GM23338 (cell line): ENCODE measurements around the gene EPHA3. TPM values are rescaled to one million over a fixed set of nuclear protein-coding genes. Genes with fewer than 3 reads are reported as not detected.

Experiments used
- ATAC-seq: fragments of 200-7000 bp; cut with Tn5 transposase; 3 replicates; pipeline ENCODE4 v1.9.1; 2020
- DNase-seq: peaks from one replicate; pipeline ENCODE4 v3.0.0-alpha.2; 2015; ENCODE audit warnings: low spot score
- H2AFZ ChIP-seq: fragments of 200-600 bp; sonication (generic); 2 replicates; pipeline ENCODE4 v1.8.0; 2016; ENCODE audit warnings: antibody characterized with exemption, mild to moderate bottlenecking, moderate library complexity
- H3F3A ChIP-seq: fragments of 200-600 bp; sonication (generic); replicated peaks from 2 replicates; pipeline ENCODE4 v1.8.0; 2017; ENCODE audit warnings: antibody characterized with exemption, mixed run types, low read depth
- H3K27ac ChIP-seq: fragments of 200-600 bp; sonication (generic); 2 replicates; pipeline ENCODE4 v1.6.1; 2016; ENCODE audit warnings: low read depth
- H3K27me3 ChIP-seq: fragments of 200-600 bp; sonication (generic); 2 replicates; pipeline ENCODE4 v1.8.0; 2016; ENCODE audit warnings: mild to moderate bottlenecking, mixed run types, moderate library complexity; ENCODE audit not compliant: insufficient read depth
- H3K36me3 ChIP-seq: fragments of 200-600 bp; sonication (generic); 2 replicates; pipeline ENCODE4 v1.8.0; 2016; ENCODE audit warnings: mild to moderate bottlenecking; ENCODE audit not compliant: insufficient read depth
- H3K4me1 ChIP-seq: fragments of 200-600 bp; sonication (generic); 2 replicates; pipeline ENCODE4 v1.8.0; 2016; ENCODE audit warnings: mild to moderate bottlenecking, moderate library complexity; ENCODE audit not compliant: insufficient read depth
- H3K4me2 ChIP-seq: fragments of 200-600 bp; sonication (generic); 2 replicates; pipeline ENCODE4 v1.7.1; 2017; ENCODE audit warnings: mixed run types
- H3K4me3 ChIP-seq: fragments of 200-600 bp; sonication (generic); 2 replicates; pipeline ENCODE4 v1.6.1; 2016; ENCODE audit warnings: mixed run types
- H3K79me2 ChIP-seq: fragments of 200-600 bp; sonication (generic); replicated peaks from 2 replicates; pipeline ENCODE4 v1.8.0; 2017; ENCODE audit warnings: mild to moderate bottlenecking; ENCODE audit not compliant: insufficient read depth
- H3K9me2 ChIP-seq: fragments of 200-600 bp; sonication (generic); 2 replicates; pipeline ENCODE4 v1.8.0; 2017; ENCODE audit not compliant: insufficient read depth
- H4K20me1 ChIP-seq: fragments of 200-600 bp; sonication (generic); replicated peaks from 2 replicates; pipeline ENCODE4 v1.8.0; 2017; ENCODE audit warnings: mild to moderate bottlenecking; ENCODE audit not compliant: insufficient read depth
- H3K27ac Mint-ChIP-seq: 2 replicates; pipeline ENCODE4 v1.8.0; 2020; ENCODE audit warnings: inconsistent platforms, mild to moderate bottlenecking, moderate library complexity, mixed read lengths
- H3K27me3 Mint-ChIP-seq: 3 replicates; pipeline ENCODE4 v1.8.0; 2022; ENCODE audit warnings: low read depth, mild to moderate bottlenecking, moderate library complexity, mixed read lengths, inconsistent platforms; ENCODE audit not compliant: insufficient read depth, poor library complexity
- H3K36me3 Mint-ChIP-seq: 3 replicates; pipeline ENCODE4 v1.8.0; 2021; ENCODE audit warnings: low read depth, mild to moderate bottlenecking, inconsistent platforms, moderate library complexity, mixed read lengths
- H3K4me1 Mint-ChIP-seq: 3 replicates; pipeline ENCODE4 v1.8.0; 2020; ENCODE audit warnings: mild to moderate bottlenecking, inconsistent platforms, mixed read lengths
- H3K4me3 Mint-ChIP-seq: 3 replicates; pipeline ENCODE4 v1.8.0; 2021; ENCODE audit warnings: moderate library complexity, mild to moderate bottlenecking, inconsistent platforms, mixed read lengths
- H3K9me3 Mint-ChIP-seq: 3 replicates; pipeline ENCODE4 v1.8.0; 2020; ENCODE audit warnings: moderate library complexity, mild to moderate bottlenecking, inconsistent platforms, mixed read lengths
- CREB1 ChIP-seq: fragments of 250-450 bp; sonication (Bioruptor Pico); IDR thresholded peaks from 2 replicates; pipeline ENCODE4 v1.5.0; 2020; ENCODE audit warnings: low read depth, mild to moderate bottlenecking, moderate library complexity
- CTCF ChIP-seq, 2 experiments: fragments of 200-600 bp in 1 of 2; sonication (generic) in 1 of 2; conservative IDR thresholded peaks; 2 replicates each; pipeline versions ENCODE4 v1.5.1 to v1.6.1; 2016 to 2017; ENCODE audit warnings: antibody characterized with exemption in 2 of 2, low read depth in 2 of 2, mild to moderate bottlenecking in 2 of 2, moderate library complexity in 1 of 2
- EZH2 ChIP-seq: fragments of 200-600 bp; sonication (generic); IDR thresholded peaks from one replicate; pipeline ENCODE4 v1.8.0; 2017; ENCODE audit warnings: antibody characterized with exemption, mild to moderate bottlenecking, low read depth; ENCODE audit not compliant: unreplicated experiment
- NANOG ChIP-seq: IDR thresholded peaks from 2 replicates; pipeline ENCODE4 v1.6.1; 2016; ENCODE audit warnings: antibody characterized with exemption, borderline replicate concordance
- ZNF114 ChIP-seq: fragments of 250-450 bp; sonication (Bioruptor Pico); IDR thresholded peaks from 2 replicates; pipeline ENCODE4 v1.5.0; 2020; ENCODE audit warnings: mild to moderate bottlenecking, moderate library complexity
- polyA plus RNA-seq: library from polyadenylated mRNA; unstranded; fragments of >200 nt; fragmentation: Nextera tagmentation; extraction: Ambion mirVana; gene quantifications from 2 replicates; pipeline ENCODE4 v1.2.1, GENCODE V29; 2016
- total RNA-seq: library from RNA; depleted of rRNA; stranded (reverse); fragments of >200 nt; shearing (Covaris generic); gene quantifications from 2 replicates; pipeline ENCODE4 v1.2.3, GENCODE V29; 2014
- TF ChIP-seq, protein P1 (sequence below): fragments of 250-450 bp; sonication (Bioruptor Pico); IDR thresholded peaks from 2 replicates; pipeline ENCODE4 v1.5.0; 2020; ENCODE audit warnings: mild to moderate bottlenecking, moderate library complexity
- TF ChIP-seq, protein P2 (sequence below): IDR thresholded peaks from 2 replicates; pipeline ENCODE4 v1.6.1; 2016; ENCODE audit warnings: antibody characterized with exemption
- TF ChIP-seq, protein P3 (sequence below): IDR thresholded peaks from one replicate; pipeline ENCODE4 v1.6.1; 2018; ENCODE audit warnings: antibody characterized with exemption; ENCODE audit not compliant: unreplicated experiment

The EPHA3 gene
- total and polyA plus RNA-seq, 2 experiments from 2014 or later: 0.05 to 0.21 TPM

DNA sequence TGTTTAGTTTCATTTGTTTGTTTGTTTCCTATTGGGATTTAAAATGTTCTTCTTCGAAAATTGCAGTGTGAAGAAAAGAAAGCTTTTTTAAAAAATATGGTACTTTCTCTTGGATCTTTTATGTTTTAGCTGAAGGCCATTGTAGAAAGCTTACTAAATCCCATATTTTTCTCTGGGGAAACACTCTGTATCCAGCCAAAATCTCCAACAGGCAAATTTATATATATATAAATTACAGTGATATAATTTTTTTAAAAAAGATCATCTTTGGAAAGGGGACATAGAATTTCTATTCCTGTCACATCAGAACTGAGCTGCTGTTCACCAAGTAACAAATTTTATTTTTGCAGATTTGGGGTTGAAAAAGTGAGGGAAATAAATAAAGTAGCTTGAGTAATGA lies 19.6 kb upstream of the EPHA3 start (continued):
- TF ChIP-seq, protein P1, sequence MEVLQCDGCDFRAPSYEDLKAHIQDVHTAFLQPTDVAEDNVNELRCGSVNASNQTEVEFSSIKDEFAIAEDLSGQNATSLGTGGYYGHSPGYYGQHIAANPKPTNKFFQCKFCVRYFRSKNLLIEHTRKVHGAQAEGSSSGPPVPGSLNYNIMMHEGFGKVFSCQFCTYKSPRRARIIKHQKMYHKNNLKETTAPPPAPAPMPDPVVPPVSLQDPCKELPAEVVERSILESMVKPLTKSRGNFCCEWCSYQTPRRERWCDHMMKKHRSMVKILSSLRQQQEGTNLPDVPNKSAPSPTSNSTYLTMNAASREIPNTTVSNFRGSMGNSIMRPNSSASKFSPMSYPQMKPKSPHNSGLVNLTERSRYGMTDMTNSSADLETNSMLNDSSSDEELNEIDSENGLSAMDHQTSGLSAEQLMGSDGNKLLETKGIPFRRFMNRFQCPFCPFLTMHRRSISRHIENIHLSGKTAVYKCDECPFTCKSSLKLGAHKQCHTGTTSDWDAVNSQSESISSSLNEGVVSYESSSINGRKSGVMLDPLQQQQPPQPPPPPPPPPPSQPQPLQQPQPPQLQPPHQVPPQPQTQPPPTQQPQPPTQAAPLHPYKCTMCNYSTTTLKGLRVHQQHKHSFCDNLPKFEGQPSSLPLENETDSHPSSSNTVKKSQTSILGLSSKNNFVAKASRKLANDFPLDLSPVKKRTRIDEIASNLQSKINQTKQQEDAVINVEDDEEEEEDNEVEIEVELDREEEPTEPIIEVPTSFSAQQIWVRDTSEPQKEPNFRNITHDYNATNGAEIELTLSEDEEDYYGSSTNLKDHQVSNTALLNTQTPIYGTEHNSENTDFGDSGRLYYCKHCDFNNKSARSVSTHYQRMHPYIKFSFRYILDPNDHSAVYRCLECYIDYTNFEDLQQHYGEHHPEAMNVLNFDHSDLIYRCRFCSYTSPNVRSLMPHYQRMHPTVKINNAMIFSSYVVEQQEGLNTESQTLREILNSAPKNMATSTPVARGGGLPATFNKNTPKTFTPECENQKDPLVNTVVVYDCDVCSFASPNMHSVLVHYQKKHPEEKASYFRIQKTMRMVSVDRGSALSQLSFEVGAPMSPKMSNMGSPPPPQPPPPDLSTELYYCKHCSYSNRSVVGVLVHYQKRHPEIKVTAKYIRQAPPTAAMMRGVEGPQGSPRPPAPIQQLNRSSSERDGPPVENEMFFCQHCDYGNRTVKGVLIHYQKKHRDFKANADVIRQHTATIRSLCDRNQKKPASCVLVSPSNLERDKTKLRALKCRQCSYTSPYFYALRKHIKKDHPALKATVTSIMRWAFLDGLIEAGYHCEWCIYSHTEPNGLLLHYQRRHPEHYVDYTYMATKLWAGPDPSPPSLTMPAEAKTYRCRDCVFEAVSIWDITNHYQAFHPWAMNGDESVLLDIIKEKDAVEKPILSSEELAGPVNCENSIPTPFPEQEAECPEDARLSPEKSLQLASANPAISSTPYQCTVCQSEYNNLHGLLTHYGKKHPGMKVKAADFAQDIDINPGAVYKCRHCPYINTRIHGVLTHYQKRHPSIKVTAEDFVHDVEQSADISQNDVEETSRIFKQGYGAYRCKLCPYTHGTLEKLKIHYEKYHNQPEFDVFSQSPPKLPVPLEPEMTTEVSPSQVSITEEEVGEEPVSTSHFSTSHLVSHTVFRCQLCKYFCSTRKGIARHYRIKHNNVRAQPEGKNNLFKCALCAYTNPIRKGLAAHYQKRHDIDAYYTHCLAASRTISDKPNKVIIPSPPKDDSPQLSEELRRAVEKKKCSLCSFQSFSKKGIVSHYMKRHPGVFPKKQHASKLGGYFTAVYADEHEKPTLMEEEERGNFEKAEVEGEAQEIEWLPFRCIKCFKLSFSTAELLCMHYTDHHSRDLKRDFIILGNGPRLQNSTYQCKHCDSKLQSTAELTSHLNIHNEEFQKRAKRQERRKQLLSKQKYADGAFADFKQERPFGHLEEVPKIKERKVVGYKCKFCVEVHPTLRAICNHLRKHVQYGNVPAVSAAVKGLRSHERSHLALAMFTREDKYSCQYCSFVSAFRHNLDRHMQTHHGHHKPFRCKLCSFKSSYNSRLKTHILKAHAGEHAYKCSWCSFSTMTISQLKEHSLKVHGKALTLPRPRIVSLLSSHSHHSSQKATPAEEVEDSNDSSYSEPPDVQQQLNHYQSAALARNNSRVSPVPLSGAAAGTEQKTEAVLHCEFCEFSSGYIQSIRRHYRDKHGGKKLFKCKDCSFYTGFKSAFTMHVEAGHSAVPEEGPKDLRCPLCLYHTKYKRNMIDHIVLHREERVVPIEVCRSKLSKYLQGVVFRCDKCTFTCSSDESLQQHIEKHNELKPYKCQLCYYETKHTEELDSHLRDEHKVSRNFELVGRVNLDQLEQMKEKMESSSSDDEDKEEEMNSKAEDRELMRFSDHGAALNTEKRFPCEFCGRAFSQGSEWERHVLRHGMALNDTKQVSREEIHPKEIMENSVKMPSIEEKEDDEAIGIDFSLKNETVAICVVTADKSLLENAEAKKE (CRISPR knock-in tag): no peak
- TF ChIP-seq, protein P2, sequence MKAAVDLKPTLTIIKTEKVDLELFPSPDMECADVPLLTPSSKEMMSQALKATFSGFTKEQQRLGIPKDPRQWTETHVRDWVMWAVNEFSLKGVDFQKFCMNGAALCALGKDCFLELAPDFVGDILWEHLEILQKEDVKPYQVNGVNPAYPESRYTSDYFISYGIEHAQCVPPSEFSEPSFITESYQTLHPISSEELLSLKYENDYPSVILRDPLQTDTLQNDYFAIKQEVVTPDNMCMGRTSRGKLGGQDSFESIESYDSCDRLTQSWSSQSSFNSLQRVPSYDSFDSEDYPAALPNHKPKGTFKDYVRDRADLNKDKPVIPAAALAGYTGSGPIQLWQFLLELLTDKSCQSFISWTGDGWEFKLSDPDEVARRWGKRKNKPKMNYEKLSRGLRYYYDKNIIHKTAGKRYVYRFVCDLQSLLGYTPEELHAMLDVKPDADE: no peak
- TF ChIP-seq CTCF (conservative IDR thresholded peaks at IDR 0.05; ENCODE audit: low read depth in 2 of 2): no peak

GRCh38 chr3:89098173-89098572 lies 9.2 kb upstream of the EPHA3 start:
- H3K9me3 Mint-ChIP-seq: no peaks in the 10 kb centered on the region
- no peaks in the 10 kb centered on the region for H3K27me3 ChIP-seq
- no peaks in the 10 kb centered on the region for H3F3A ChIP-seq
- H3K4me2 ChIP-seq: no peak overlapping the region
- H2AFZ ChIP-seq: no peak overlapping the region
- H3K79me2 ChIP-seq: no peaks in the 10 kb centered on the region
- H3K4me3 Mint-ChIP-seq: no peak overlapping the region
- DNase-seq (no peak), ATAC-seq (no peak)
- no peaks in the 10 kb centered on the region for H3K36me3 Mint-ChIP-seq
- no peak overlapping the region for H3K27ac ChIP-seq
- H3K36me3 ChIP-seq: no peaks in the 10 kb centered on the region
- no peaks in the 10 kb centered on the region for H3K27me3 Mint-ChIP-seq
- no peaks in the 10 kb centered on the region for H4K20me1 ChIP-seq
- H3K9me2 ChIP-seq: no peaks in the 10 kb centered on the region
- peaks cover 5% of the 10 kb centered on the region; the same call in 1 of the 3 replicates for H3K4me1 Mint-ChIP-seq
- H3K27ac Mint-ChIP-seq: no peak overlapping the region
- no peak overlapping the region for H3K4me3 ChIP-seq
- H3K4me1 ChIP-seq: no peaks in the 10 kb centered on the region
- TF ChIP-seq EZH2 (no peak), CTCF (conservative IDR thresholded peaks at IDR 0.05; ENCODE audit: low read depth in 2 of 2) (no peak), NANOG (no peak), CREB1 (CRISPR knock-in tag) (no peak), ZNF114 (CRISPR knock-in tag) (no peak)
- TF ChIP-seq, protein P3, sequence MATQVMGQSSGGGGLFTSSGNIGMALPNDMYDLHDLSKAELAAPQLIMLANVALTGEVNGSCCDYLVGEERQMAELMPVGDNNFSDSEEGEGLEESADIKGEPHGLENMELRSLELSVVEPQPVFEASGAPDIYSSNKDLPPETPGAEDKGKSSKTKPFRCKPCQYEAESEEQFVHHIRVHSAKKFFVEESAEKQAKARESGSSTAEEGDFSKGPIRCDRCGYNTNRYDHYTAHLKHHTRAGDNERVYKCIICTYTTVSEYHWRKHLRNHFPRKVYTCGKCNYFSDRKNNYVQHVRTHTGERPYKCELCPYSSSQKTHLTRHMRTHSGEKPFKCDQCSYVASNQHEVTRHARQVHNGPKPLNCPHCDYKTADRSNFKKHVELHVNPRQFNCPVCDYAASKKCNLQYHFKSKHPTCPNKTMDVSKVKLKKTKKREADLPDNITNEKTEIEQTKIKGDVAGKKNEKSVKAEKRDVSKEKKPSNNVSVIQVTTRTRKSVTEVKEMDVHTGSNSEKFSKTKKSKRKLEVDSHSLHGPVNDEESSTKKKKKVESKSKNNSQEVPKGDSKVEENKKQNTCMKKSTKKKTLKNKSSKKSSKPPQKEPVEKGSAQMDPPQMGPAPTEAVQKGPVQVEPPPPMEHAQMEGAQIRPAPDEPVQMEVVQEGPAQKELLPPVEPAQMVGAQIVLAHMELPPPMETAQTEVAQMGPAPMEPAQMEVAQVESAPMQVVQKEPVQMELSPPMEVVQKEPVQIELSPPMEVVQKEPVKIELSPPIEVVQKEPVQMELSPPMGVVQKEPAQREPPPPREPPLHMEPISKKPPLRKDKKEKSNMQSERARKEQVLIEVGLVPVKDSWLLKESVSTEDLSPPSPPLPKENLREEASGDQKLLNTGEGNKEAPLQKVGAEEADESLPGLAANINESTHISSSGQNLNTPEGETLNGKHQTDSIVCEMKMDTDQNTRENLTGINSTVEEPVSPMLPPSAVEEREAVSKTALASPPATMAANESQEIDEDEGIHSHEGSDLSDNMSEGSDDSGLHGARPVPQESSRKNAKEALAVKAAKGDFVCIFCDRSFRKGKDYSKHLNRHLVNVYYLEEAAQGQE: no peak
- TF ChIP-seq, protein P2: no peak
